DND-41 (cell line): ENCODE results near the gene SYT6.

Source experiments
- ATAC-seq: fragments of 200-7000 bp; cut with Tn5 transposase; 3 replicates; pipeline ENCODE4 v1.9.1; 2021; ENCODE audit warnings: low read depth; ENCODE audit not compliant: insufficient read depth
- DNase-seq: peaks from one replicate; pipeline ENCODE4 v3.0.0-alpha.2; 2020
- H2AFZ ChIP-seq: 2 replicates; pipeline ENCODE4 v1.6.0; 2012; ENCODE audit warnings: low read depth, low read length
- H3K27ac ChIP-seq: 2 replicates; pipeline ENCODE4 v1.5.1; 2012; ENCODE audit warnings: low read length, inconsistent platforms
- H3K27me3 ChIP-seq: fragments of 200-600 bp; sonication (generic); 2 replicates; pipeline ENCODE4 v1.6.0; 2012; ENCODE audit warnings: low read length, mild to moderate bottlenecking, inconsistent platforms; ENCODE audit not compliant: insufficient read depth, poor library complexity
- H3K36me3 ChIP-seq: 2 replicates; pipeline ENCODE4 v1.5.1; 2012; ENCODE audit warnings: low read length, inconsistent platforms; ENCODE audit not compliant: insufficient read depth
- H3K4me1 ChIP-seq: 2 replicates; pipeline ENCODE4 v1.5.1; 2012; ENCODE audit warnings: mild to moderate bottlenecking, low read length; ENCODE audit not compliant: insufficient read depth
- H3K4me2 ChIP-seq: 2 replicates; pipeline ENCODE4 v1.6.0; 2012; ENCODE audit warnings: mild to moderate bottlenecking, moderate library complexity, low read length, inconsistent platforms; ENCODE audit not compliant: insufficient read depth
- H3K4me3 ChIP-seq, 2 experiments: fragments of 200-600 bp in 1 of 2; shearing (Covaris generic) in 1 of 2; 2 replicates each; pipeline ENCODE4 v1.5.1; 2012 to 2016; ENCODE audit warnings: inconsistent platforms in 2 of 2, low read length in 2 of 2, mild to moderate bottlenecking in 2 of 2, low read depth in 1 of 2, moderate library complexity in 1 of 2
- H3K79me2 ChIP-seq: 2 replicates; pipeline ENCODE4 v1.6.0; 2012; ENCODE audit warnings: low read length, inconsistent platforms; ENCODE audit not compliant: insufficient read depth
- H3K9ac ChIP-seq: 2 replicates; pipeline ENCODE4 v1.6.0; 2012; ENCODE audit warnings: low read depth, mild to moderate bottlenecking, inconsistent platforms, low read length, moderate library complexity
- H3K9me3 ChIP-seq: 2 replicates; pipeline ENCODE4 v1.5.1; 2012; ENCODE audit warnings: low read length, moderate library complexity, mild to moderate bottlenecking, inconsistent platforms; ENCODE audit not compliant: insufficient read depth, severe bottlenecking
- H4K20me1 ChIP-seq: 2 replicates; pipeline ENCODE4 v1.6.0; 2012; ENCODE audit warnings: low read length; ENCODE audit not compliant: insufficient read depth
- EZH2 ChIP-seq: IDR thresholded peaks from 3 replicates; pipeline ENCODE4 v1.6.1; 2012; ENCODE audit warnings: borderline replicate concordance, low read depth, mild to moderate bottlenecking, moderate library complexity, low read length, inconsistent platforms; ENCODE audit not compliant: severe bottlenecking
- TF ChIP-seq, protein P1 (sequence below): IDR thresholded peaks from 2 replicates; pipeline ENCODE4 v1.5.1; 2012; ENCODE audit warnings: borderline replicate concordance, low read length, moderate library complexity, mild to moderate bottlenecking; ENCODE audit not compliant: poor library complexity, severe bottlenecking; ENCODE audit errors: extremely low read depth

SYT6 gene

DNA sequence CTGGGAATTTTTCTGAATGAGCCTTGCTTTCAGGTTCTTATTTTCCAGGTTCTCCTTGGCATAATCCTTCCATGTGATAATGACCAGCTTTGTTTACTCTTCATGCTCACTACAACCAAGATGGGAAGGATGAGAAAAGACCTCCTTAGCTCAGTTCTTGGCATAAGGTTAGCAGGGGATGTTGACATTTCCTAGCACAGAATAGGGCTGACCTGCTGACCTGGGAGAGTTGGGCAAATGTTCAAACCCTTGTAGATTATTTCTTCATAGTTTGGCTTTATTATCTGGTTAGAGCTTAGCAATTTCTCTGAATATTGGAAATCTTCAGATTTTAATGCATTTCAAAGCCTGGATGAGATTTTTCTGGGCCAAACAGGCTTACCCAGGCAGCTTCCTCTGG is 23.6 kb upstream of the SYT6 start:
- H3K27ac ChIP-seq = no peak overlapping the region
- H3K4me2 ChIP-seq = no peak overlapping the region
- no peaks in the 10 kb centered on the region for H4K20me1 ChIP-seq
- DNase-seq = no peak
- H3K9ac ChIP-seq = no peak overlapping the region
- H3K4me1 ChIP-seq = no peaks in the 10 kb centered on the region
- no peaks in the 10 kb centered on the region for H3K79me2 ChIP-seq
- TF ChIP-seq EZH2 = no peak
- TF ChIP-seq, protein P1, sequence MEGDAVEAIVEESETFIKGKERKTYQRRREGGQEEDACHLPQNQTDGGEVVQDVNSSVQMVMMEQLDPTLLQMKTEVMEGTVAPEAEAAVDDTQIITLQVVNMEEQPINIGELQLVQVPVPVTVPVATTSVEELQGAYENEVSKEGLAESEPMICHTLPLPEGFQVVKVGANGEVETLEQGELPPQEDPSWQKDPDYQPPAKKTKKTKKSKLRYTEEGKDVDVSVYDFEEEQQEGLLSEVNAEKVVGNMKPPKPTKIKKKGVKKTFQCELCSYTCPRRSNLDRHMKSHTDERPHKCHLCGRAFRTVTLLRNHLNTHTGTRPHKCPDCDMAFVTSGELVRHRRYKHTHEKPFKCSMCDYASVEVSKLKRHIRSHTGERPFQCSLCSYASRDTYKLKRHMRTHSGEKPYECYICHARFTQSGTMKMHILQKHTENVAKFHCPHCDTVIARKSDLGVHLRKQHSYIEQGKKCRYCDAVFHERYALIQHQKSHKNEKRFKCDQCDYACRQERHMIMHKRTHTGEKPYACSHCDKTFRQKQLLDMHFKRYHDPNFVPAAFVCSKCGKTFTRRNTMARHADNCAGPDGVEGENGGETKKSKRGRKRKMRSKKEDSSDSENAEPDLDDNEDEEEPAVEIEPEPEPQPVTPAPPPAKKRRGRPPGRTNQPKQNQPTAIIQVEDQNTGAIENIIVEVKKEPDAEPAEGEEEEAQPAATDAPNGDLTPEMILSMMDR = no peak
- H3K36me3 ChIP-seq = no peaks in the 10 kb centered on the region
- no peak overlapping the region for H2AFZ ChIP-seq
- H3K9me3 ChIP-seq = no peaks in the 10 kb centered on the region
- H3K4me3 ChIP-seq = no peak overlapping the region
- H3K27me3 ChIP-seq = no peaks in the 10 kb centered on the region
- ATAC-seq = no peak

DNA sequence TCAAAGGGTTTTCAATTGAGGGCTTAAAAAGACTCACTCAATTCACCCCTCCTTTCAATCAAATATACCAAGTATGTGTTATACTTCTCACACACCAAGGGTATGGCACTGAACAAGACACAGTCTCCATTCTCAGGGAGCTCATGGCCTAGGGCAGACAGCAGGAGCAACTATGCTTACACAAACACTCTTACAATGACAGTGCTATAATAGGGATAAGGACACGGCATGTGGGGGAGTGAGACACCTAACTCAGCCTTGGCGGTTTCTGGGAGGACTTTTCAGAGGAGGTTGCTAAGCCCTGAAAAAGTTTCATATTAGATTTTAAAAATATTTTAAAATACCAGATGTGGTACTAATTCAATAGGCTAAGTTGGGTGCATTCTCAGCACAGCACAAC is 22.7 kb upstream of the SYT6 start:
- H3K27ac ChIP-seq = no peak overlapping the region

DNA sequence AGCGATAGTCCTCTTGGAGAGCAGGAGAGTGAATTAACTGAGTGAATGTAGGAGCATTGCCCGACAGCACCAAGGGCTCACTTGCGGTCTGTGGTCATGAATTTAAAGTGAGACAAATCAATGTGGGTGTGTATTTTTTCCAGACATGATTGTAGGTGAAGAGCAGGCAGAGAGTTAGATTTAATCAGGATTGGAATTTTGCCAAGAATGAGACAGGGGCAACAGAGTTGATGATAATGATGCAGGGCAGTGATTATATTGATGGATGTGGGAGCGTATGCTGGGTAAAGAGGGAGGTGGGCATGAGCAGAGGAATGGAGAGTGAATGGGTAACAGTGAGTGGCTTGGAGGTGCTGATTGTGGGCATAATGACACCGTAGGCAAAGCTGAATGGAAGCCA is 20.0 kb upstream of the SYT6 start:
- H2AFZ ChIP-seq = no peak overlapping the region
- DNase-seq (no peak), ATAC-seq (no peak)
- no peaks in the 10 kb centered on the region for H3K36me3 ChIP-seq
- H3K9ac ChIP-seq = no peak overlapping the region
- no peak overlapping the region for H3K27ac ChIP-seq
- no peak overlapping the region for H3K4me2 ChIP-seq
- TF ChIP-seq EZH2 = no peak
- TF ChIP-seq, protein P1 = no peak
- H3K79me2 ChIP-seq = no peaks in the 10 kb centered on the region
- no peak overlapping the region for H3K4me3 ChIP-seq
- no peaks in the 10 kb centered on the region for H4K20me1 ChIP-seq
- H3K27me3 ChIP-seq = no peaks in the 10 kb centered on the region
- H3K4me1 ChIP-seq = no peaks in the 10 kb centered on the region
- H3K9me3 ChIP-seq = no peaks in the 10 kb centered on the region

More for the DNA sequence above, 22.7 kb upstream of the SYT6 start:
- H4K20me1 ChIP-seq = no peaks in the 10 kb centered on the region
- H3K27me3 ChIP-seq = no peaks in the 10 kb centered on the region
- no peak for DNase-seq
- no peak overlapping the region for H3K4me3 ChIP-seq
- H3K4me1 ChIP-seq = no peaks in the 10 kb centered on the region
- no peak for TF ChIP-seq EZH2
- TF ChIP-seq, protein P1 = no peak
- H2AFZ ChIP-seq = no peak overlapping the region
- no peaks in the 10 kb centered on the region for H3K36me3 ChIP-seq
- H3K9ac ChIP-seq = no peak overlapping the region
- H3K9me3 ChIP-seq = no peaks in the 10 kb centered on the region
- no peak for ATAC-seq
- no peak overlapping the region for H3K4me2 ChIP-seq
- H3K79me2 ChIP-seq = no peaks in the 10 kb centered on the region

DNA sequence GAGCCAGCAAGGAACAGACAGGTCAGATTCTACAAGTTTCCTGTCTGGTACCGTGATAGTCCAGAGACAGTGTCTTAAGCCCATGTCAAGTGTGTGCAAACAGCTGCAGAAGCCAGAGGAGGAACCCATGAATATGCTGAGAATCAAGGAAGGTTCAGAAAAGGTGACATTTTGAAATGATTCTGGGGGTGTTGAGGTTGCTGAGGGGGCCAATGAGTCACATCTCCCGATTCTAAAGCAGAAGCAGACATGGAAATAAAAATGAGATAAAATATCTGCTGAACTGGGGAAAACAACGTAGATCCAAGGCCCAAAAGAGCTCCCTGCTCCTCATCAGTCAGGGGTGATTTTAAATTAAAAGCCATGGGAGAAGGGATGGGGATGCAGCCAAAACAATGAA is 15.8 kb upstream of the SYT6 start:
- no peaks in the 10 kb centered on the region for H3K9me3 ChIP-seq
- no peaks in the 10 kb centered on the region for H3K4me1 ChIP-seq
- no peak overlapping the region for H2AFZ ChIP-seq
- H3K4me3 ChIP-seq = no peak overlapping the region
- no peaks in the 10 kb centered on the region for H3K27me3 ChIP-seq
- DNase-seq = no peak
- H4K20me1 ChIP-seq = no peaks in the 10 kb centered on the region
- ATAC-seq = no peak
- H3K4me2 ChIP-seq = no peak overlapping the region
- H3K79me2 ChIP-seq = no peaks in the 10 kb centered on the region
- H3K27ac ChIP-seq = no peak overlapping the region
- H3K9ac ChIP-seq = no peak overlapping the region
- no peaks in the 10 kb centered on the region for H3K36me3 ChIP-seq
- no peak for TF ChIP-seq EZH2
- TF ChIP-seq, protein P1 = no peak
